ENCODE results near the gene POLR2C.

Gene POLR2C

DNA sequence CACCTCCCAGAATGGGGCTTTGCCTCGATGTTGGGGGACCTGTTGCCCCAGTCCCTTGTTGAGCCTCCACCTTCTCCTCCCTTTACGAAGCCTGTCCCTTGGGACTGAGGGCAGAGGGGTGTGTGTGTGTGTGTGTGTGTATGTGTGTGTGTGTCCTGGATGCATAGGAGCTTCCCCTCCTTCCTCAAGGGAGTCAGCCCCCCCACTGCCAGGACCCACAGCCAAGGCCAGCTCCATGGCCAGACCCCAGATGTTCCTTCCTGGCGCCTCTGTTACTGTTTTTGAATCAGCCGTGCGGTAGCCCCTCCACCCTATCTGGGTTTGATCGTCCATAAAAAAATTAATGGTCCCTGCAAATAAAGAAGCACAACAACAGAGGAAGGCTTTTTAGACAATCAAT, 41.5 kb downstream of the POLR2C start:
- TF ChIP-seq, protein P1, sequence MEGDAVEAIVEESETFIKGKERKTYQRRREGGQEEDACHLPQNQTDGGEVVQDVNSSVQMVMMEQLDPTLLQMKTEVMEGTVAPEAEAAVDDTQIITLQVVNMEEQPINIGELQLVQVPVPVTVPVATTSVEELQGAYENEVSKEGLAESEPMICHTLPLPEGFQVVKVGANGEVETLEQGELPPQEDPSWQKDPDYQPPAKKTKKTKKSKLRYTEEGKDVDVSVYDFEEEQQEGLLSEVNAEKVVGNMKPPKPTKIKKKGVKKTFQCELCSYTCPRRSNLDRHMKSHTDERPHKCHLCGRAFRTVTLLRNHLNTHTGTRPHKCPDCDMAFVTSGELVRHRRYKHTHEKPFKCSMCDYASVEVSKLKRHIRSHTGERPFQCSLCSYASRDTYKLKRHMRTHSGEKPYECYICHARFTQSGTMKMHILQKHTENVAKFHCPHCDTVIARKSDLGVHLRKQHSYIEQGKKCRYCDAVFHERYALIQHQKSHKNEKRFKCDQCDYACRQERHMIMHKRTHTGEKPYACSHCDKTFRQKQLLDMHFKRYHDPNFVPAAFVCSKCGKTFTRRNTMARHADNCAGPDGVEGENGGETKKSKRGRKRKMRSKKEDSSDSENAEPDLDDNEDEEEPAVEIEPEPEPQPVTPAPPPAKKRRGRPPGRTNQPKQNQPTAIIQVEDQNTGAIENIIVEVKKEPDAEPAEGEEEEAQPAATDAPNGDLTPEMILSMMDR (conservative IDR thresholded peaks at IDR 0.05; ENCODE audit: low read depth, low read length), result no peak
- DNase-seq (ENCODE audit: low read depth), result no peak
- no peak overlapping the region for H3K4me3 ChIP-seq (ENCODE audit: low read length)

DNA sequence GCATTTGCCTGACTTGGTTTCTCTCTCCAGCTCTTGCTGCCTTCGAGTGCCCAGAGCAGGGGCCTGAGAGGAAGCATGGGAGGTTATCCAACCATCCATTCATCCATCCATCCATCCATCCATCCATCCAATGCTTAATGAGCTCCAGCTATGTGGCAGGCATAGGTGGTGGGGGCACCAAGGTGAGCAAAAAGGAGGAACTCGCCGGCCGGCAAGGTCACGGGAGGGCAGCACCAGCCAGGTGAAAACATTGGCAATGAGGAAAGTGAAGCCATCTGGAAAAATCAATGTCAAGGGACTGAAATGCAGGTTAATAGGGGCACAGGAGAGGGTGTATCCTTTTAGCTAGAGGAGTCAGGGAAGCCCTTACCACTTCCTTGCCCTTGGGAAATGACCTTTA, 42.0 kb downstream of the POLR2C start:
- no peak overlapping the region for H3K4me3 ChIP-seq (ENCODE audit: low read length)
- DNase-seq (ENCODE audit: low read depth), result no peak
- TF ChIP-seq, protein P1 (conservative IDR thresholded peaks at IDR 0.05; ENCODE audit: low read depth, low read length), result no peak

DNA sequence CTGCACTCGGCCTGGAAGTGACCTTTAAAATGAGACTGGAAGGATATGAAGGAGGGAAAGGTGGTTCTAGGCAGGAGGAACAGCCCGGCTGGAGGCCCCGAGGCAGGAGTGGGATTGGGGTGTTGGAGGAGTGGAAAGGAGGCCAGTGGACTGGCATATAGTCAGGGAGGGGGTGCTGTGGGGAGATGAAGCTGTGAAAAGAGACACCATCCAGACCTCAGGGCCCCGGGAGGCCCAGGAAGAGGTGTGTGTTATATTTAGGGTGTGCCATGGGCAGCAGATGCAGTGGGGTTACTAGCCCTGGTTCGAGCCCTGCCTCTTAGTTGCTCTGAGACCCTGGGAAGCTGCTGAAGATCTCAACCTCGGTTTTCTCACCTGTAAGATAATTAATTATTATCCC, 42.7 kb downstream of the POLR2C start:
- H3K4me3 ChIP-seq (ENCODE audit: low read length), result no peak overlapping the region
- DNase-seq (ENCODE audit: low read depth), result no peak
- TF ChIP-seq, protein P1 (conservative IDR thresholded peaks at IDR 0.05; ENCODE audit: low read depth, low read length), result no peak

DNA sequence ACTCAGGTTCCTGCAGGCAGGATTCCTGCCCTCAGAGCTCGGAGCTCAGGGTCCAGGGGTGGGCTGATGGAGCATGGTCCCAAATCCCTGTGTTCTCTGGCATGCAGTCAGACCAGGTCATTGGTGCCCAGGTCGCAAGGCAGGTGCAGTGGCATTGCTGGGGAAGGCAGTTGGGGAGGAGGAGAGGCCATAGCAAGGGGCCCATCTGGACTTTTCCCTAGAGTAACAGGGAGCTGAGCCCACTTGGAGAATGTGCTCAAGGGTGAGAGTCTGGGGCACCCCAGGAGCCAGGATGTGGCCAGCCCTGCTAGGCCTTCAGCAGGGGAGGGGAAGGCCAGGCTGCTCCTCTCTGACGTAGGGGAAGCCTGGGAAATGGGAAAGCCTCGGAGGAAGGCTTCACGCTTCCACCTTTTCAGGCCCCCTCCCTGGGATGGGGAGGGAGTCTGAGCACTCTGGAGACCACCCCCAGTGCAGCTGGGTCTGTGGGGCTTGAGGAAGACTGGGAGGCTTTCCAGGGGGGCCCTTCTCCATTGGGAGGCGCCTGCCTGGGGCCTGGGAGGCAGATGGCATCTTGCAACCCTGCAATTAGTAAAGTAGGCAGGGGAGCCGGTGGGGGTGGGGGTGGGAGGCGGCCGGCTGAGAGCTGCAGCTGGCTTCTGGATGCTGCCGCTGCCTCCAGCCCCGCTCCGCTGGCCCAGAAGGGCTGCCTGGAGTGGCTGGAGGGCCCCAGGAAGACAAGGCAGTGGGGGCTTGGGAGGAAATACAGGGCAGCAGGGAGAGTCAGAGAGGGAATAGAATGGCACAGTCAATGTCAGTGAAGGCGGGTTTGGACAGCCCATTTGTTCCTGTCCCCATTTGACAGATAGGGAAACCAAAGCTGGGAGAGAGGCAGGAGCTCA, 44.9 kb downstream of the POLR2C start:
- TF ChIP-seq, protein P1 (conservative IDR thresholded peaks at IDR 0.05; ENCODE audit: low read depth, low read length), result no peak
- no peak for DNase-seq (ENCODE audit: low read depth)
- H3K4me3 ChIP-seq (ENCODE audit: low read length), result no peak overlapping the region

DNA sequence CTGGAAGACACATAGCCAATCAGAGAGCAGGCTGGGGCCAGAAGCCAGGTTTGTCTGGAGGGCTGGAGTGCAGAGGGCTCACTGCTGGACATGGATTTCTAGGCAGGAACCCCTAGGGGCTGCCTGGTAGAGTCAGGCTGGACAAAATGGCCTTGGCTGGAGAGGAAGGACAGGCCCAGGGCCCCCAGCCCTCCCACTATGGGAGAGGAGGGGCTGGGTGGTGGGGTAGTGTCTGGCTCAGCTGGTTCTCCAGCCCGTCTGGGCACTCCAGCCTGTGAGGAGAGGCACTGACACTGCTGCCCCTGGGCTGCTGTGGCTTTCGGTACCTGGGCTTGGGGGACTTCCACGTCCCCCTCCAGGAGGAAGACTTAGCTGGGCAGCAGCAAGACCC, 45.6 kb downstream of the POLR2C start:
- DNase-seq (ENCODE audit: low read depth), result no peak
- TF ChIP-seq, protein P1 (conservative IDR thresholded peaks at IDR 0.05; ENCODE audit: low read depth, low read length), result no peak
- no peak overlapping the region for H3K4me3 ChIP-seq (ENCODE audit: low read length)

DNA sequence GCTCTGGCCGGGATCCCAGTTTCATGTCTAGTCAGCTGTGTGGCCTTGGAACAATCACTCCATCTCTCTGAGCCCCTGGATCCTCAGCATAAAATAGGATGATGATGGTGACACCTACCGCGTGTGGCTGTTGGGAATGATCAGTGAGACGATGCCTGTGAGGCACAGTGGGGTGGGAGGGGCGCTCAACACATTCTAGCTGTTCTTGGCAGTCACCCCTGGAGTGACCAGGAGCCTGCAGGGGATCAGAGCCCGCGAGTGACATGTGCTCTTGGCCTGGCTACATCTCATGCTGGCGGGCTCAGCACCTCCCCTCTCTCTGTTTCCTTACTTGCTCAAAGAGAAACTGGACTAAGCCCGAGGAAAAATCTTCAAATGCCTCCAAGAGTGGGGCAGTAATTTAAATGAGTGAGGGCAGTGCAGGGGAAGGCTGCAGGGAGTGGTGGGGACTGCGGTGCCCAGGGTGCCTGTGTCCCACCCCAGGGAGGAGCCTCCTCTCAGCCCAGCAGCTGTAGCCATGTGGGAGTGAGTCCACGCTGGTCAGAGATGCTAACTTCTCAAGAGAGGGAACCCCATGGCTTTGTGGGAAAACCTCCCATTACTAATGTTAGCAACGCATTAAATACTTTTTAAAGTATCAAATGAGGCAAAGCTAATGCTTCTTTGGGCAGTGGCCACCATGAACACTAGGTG, 46.9 kb downstream of the POLR2C start:
- no peak overlapping the region for H3K4me3 ChIP-seq (ENCODE audit: low read length)
- no peak for DNase-seq (ENCODE audit: low read depth)

More for the DNA sequence above, 46.9 kb downstream of the POLR2C start:
- TF ChIP-seq, protein P1 (conservative IDR thresholded peaks at IDR 0.05; ENCODE audit: low read depth, low read length), result no peak

All from retinal pigment epithelial cell (primary cell).